NCI-H2196 (cell line): Measurements from ENCODE around the gene CAMTA1.
"Not testable (repeated sequence)": the region's sequence is repeated elsewhere in the genome, so short reads cannot be mapped to it uniquely, and the experiment has no call there.

Source experiments
- DNase-seq: peaks from one replicate; lab custom pipeline; 2025; ENCODE audit not compliant: unreplicated experiment; lab: John Stamatoyannopoulos, UW

The CAMTA1 gene

DNA sequence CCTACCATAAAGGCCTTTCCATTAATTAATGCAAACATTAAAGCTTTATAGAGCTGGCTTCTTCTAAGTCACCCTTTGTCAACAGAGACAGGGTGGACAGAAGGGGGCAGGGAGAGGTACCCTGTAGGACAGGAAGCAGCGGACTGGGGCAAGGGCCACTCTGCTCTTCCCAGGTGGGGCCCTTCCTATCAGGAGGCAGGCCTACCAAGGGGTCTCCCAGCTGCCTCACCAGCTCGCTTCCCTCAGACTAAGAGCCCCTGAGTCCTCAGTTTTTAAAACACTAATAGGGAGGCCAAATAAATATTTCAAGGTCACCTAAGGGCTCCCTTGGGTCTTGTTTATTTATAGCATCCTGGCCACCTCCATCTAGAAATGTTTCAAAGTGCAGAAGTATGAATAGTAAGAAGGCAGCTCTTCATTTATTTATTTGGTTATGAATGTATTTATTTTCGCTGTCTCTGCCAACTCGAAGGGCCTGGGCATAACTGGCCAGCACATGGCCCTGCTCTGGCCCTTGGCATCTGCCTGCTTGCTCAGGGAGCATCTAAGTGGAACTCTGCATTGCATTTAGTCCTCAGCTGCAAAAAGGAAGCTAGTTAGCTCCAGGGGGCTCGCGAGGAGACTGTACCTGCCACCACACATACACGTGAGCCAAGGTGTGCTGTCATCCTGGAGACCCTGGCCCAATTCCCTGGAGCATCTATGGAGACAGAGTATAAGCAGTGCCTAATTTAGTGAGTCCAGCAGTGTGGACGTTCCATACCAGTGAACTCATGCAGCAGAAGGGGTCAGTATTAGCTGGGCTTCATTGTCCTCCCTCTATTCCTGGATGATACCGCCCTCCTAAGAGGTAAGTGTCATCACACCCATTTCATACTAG lies 590.8 kb downstream of the CAMTA1 start:
- DNase-seq = no peak

DNA sequence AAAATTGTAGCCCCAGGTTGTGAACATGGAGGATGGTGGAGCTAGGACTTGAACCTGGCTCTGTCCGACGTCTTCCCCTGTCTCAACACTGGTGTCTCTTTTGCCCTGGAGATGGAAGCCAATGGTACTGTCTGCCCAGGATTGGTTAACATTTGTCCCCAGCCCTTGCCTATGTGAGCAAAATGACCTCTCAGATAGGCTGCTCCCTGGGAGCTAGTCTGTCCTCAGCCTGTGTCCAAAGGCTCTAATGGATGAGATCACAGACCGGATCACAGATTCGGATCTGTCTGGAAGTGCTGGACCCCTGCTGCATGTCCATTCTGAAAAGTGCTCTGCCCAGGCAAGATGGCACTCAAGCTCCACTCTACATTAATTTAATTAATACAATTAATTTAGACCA lies 591.4 kb downstream of the CAMTA1 start:
- DNase-seq = no peak

DNA sequence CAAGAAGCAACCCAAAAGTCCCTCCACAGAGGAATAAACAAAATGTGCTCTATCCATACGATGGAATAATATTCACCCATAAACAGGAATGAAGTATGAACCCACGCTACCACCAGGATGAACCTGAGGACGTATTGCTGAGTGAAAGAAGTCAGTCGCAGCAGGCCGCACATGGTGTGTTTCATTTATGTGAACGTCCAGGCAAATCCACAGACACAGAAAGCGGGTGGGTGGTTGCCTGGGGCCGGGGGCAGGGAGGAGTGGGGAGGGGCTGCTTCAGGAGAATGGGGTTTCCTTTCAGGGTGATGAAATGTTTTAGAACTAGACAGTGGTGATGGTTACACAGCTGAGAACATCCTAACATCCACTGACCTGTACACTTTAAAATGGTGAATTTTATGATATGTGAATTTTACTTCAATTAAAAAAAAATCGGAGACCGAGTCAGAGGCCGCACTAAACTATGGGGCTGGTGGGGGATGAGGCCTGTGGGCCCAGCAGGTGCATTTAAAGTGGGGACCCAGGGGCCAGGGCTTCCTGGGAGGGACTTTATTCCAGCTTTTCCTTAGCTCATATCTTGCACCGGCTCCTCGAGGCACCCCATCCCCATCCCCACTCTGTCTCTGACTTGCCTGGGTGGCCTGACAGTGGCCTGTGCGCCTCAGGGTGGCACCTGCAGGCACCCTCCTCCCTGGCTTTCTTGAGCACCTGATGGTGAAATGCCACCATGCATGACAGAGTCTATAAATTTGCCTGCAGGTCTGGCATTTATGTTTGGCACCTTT lies 593.3 kb downstream of the CAMTA1 start:
- DNase-seq = no peak

DNA sequence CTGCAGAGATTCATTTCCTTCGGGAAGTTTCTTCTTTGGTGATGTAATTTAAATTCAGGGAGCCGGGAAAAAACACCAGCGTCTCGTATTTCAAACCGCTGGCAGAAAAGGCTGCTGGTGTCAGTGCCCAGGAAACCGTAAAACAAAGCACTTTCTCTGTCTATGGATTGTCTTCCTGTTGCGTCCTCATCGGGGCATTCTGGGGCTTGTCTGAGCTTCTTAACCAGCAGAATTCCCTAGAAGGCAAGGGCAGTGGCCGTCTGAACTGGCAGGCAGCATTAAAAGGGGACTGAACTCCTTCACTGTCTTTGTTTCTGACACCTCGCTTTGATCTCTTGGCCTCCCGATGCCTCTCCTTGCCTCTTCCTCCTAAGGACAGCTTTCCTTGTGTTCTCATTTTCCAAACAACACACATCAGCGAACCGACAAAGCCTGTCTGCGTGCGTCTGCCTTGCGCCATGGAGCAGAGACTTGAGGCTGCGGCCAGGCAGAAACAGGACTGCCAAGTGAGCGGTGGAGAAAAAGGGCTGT lies 594.3 kb downstream of the CAMTA1 start:
- peak; percentile 76 for DNase-seq

DNA sequence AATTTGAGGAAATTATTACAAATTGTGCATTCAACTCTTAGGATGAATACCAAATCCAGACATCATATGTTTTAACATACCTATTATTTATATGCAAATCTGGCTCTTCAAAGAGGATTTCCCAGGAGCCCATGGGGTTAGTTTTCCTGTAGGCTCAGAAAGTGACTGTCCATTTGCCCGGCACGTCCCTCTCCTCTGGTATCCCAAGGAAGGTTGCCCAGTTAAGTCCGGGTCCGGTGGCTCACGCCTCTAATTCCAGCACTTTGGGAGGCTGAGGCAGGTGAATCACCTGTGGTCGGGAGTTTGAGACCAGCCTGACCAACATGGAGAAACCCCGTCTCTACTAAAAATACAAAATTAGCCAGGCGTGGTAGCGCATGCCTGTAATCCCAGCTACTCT lies 594.8 kb downstream of the CAMTA1 start:
- not testable (repeated sequence) for DNase-seq

DNA sequence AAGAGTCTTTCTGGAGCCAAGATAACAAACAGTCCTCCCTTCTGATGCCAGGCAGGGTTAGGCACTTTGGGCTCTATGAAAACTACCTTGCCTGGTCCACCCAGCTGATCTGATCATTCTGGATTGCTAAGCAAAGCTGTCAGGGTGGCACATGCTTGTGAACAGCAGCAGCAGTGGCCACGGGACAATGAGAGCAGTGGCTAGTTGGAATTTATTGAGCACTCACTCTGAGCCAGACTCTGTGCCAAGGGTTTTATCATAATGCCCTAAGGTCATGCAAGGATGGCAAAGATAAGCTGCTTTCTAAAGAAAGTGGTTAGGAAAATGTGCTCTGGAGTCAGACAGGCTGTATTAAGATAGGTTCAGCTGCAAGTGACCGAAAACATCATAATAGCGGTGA lies 595.5 kb downstream of the CAMTA1 start:
- peak; percentile 64 for DNase-seq

DNA sequence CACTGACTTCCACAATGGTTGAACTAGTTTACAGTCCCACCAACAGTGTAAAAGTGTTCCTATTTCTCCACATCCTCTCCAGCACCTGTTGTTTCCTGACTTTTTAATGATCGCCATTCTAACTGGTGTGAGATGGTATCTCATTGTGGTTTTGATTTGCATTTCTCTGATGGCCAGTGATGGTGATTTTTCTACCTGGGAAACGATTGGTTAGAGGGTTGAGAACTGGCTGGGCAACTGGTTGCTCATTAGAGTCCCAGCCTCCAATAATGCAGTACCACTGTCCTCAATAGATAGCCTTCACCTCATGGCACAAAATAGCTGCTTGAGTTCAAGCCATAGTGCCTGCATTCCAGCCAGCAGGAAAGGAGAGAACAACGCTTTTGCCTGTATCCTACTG lies 596.5 kb downstream of the CAMTA1 start:
- DNase-seq = not testable (repeated sequence)

DNA sequence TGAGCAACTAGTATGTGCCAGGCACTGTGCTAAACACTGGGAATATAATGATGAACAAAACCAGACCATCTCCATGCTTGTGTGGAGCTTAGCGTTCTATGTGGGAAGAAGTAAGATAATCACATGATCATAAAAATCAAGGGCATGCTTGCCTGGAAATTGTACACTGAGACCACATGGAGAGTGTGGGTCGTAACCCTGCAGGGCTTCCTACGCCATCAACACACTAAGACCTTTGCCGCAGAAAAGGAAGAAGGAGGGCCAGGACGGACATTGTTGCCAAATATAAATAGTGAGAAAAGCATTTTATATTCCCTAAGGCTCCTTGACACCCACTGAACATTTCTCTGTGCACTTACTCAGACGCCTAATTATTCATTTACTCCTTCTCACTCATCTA lies 597.7 kb downstream of the CAMTA1 start:
- DNase-seq = no peak

DNA sequence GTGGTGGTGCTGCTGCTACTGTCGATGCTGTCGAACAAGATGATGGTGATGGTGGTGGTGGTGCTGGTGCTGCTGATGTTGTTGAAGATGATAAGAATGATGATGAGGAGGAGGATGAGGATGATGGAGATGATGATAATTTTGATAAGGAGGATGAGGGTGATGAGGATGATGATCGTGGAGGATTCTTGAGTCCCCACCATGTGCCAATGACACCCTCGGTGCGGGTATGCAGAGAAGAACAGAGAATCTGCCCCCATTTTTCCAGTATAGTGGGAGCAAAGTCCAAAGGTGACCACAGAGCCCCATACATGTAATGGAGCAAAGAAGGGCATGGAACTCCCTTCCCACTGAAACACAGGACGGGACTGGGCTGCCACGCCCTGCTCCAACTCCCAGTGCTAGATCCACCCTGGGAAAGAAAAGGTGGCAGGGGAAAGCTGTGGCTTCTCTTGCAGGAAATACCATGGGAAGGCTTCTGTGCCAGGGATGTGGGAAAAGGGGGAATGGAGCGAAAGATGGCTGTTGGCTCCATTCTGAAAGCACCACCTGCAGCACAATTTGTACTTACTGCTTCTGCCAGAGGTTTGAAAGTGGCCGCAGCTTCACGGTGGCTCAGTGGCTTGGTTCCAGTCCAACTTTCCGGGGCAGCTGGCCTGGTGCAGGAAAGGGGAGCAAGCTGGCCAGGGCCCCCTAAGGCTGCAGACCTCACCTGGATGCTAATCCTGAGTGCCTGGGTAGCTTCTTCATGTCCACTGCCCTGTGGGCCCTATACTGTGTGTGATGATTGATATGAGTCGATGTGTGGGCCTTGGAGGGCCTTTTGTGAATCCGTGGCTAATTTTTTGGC lies 598.6 kb downstream of the CAMTA1 start:
- DNase-seq = no peak

DNA sequence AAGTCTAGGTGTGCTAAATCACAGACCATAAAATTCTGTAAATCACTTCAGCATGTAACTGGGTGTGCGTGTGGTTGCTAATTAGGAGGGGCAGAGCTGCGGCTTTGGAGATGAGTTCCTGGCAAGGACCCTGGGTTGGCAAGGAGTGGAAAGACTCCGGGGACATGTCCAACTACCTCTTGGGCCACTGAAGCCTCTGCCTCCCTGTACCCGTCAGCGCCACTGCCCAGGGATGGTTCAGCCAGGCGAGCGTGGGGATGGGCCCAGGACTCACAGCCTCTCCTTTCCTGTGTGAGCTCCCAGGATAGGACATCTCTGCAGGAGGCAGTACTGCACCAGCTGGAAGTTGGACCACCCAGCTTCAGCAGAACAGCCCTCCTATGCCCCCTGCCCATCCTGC lies 599.4 kb downstream of the CAMTA1 start:
- DNase-seq = no peak

DNA sequence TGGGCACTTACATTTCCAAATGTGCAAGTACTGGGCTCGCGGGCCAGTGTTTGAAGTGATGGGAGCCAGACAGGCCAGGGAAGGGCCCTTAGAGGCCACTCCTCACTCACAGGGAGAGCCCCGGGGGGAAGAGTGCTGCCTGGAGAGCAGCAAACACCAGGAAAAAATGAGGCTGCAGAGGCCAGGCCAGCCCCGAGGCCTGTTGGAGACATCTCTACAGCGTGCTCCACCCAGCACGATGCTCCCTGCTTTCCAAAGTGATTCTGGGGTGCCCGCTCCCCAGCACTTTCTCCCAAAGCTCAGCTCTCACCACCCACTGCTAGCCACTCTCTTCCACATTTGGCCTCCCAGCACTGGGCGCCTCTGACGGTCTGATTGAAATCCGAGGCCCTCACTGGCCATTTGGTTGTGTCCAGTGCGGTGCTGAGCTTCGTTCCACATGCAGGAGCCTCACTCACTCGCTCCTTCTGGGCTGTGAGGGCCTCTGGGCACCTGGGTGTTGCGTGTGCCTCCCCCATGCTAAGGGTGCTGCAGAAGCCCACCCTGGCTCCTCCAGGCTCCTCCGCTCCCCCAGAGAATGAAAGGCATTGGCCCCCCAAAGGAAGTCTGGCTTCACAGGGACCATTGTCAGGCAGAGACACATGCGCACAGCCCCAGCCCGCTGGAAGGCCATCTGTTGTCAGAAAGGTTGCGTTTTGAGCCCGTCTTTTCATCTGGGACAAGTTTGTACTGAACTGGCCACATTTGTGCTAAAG lies 600.4 kb downstream of the CAMTA1 start:
- no peak for DNase-seq

DNA sequence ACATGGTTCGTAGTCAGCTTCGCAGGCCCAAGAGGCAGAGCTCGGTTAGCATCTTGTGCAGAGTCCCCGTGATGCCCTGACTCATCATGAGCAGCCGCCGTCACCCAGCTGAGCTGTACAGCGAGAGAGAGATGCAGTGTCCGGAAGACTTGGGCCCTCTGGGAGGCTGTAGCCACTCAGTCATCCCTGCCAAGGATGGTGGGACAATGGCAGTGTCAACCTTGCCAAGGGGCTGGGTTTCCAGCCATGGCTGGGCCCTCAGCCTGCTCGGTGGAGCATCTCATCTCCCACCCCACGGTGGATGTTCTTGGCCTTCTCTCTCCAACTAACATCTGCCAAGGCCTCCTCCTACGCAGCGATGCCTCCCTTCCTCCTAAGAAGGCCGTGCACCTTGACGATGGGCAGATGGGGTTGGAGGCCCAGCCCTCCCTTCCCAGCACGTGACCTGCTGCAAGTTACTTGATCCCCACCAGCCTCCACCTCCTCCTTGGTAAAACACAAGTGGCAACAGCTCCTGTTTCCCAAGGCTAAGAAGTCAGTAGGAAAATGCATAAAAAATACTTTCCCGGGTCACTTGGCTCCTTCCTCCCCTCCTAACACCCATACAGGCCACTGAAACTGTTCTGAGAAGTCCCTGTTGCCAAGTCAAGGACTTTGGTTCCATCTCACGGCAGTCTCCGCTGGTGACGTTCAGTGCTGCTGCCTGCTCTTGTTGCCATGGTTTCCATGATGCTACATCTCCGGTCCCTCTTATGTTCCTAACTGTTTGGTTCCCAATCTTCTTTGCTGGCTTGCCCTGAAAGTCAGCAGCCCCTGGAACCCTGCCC lies 601.2 kb downstream of the CAMTA1 start:
- DNase-seq = no peak

DNA sequence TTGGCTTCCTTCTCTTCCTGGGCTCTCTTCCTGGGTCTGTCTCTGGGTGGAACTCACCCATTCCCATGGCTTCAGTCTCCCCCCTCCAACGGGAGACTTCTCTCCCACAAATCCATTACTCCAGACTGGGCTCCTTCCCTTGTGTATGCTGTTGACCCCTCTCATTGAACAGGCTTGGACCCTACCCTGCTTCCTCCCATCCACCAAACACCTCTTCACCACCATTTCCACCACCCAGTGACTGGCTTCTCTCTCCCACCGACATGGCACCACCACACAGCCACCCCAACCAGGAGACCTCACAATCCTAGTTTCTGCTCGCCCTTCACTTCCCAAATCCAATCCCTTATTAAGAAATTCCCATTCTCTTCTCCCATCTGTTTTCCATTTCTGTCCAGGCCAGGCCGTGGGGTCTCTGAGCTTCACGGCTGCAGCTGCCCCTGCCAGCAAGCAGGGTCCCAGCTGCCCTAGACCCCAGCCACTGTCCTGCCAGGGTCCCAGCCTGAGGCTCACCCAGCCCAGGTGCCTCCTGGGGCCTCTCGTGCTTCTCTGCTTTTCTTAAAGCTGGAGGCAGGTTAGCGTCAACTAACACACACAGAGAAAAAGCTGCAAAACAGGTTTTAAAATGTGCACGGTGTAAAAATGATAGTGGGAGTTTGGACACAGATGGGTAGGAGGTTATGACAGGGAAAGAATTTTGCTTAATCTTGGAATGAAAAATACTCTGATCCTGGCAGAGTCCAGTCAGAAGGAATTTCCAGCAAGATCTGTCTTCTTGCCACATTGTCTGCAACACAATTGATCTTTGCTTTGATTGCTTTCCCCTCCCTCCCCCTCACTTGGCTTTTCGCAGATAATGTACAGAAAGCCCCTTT lies 602.0 kb downstream of the CAMTA1 start:
- DNase-seq = peak; percentile 20

DNA sequence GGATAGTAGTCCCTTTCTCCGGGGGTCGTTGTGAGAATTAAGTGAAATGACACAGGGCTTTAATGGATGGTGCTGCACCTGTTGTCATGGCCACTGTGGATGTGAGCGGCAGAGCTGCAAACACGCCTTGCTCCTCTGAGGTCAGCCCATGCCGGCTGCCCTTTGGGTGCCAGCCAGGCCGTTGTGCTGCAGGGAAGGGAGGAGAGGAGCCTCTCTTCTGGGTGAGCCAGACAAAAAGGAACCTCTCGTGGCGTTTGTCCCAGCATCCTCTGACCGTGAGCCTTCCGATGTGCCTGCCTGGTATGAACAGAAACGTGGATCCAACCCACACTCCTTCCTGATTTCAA lies 602.9 kb downstream of the CAMTA1 start:
- DNase-seq = peak; percentile 43

DNA sequence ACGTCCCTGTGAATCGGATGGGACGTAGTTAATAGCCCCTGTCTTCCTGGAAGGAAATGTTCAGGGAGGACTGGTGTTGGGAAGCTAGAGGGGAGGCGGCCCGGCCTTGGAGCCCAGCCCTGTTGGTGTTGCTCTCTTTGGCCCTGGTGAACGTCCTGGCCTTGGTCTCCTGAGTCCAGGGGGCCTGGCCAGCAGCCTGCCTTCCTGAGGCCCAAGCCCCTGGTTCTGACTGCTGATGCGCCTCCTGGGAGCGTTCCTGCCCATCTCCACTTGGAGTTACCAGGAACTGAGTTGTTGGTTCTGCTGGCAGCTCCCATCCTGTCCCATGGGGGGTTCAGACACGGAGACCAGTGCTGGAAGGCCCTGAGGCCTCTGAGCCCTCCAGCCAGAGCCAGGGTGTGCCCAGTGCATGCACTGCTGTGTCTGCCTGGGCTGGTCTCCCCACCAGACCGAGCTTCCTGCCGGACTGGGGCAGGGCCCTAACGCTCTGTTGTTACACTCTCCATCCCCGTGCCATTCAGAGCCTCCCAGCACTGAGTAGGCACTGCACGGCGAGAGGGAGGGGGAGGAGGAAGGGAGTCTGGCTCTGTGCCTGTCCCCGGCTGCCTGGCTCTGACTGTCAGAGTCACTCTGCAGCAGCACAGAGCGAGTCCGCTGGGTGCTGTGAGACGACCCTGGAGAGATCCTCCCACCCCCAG lies 603.4 kb downstream of the CAMTA1 start:
- no peak for DNase-seq

DNA sequence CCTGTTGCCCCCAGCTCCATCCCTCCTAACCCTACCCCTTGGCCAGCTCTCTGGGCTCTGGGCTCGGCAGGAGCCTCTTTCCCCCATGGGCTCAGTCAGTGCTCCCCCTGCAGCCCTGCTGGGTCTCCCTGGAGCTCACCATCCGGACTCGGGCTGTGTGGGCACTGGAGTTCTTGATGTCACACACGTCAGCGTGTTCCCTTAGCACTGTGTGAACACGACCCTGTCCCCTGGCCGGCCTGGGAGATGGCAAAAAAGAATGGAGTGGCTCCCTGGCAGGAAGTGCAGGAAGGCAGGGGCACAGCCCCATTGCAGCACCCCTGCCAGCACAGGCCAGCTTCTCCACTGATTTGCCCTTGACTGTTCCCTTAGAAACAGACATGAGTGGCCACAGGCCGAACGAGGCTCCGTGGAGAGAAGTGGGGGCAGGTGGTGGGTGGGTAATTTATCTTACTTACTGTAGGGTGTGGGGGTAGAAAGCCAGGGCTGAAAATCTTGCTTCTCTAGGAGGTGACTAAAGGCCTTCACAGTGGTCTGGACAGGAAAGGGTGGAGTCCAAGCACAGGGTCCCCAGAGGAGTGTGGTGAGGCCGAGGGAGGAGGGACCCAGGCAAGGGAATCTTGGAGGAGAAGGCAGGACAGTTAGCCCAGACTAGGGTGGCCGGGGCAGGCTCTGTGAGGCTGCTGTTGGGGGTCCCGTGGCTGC lies 604.1 kb downstream of the CAMTA1 start:
- no peak for DNase-seq

DNA sequence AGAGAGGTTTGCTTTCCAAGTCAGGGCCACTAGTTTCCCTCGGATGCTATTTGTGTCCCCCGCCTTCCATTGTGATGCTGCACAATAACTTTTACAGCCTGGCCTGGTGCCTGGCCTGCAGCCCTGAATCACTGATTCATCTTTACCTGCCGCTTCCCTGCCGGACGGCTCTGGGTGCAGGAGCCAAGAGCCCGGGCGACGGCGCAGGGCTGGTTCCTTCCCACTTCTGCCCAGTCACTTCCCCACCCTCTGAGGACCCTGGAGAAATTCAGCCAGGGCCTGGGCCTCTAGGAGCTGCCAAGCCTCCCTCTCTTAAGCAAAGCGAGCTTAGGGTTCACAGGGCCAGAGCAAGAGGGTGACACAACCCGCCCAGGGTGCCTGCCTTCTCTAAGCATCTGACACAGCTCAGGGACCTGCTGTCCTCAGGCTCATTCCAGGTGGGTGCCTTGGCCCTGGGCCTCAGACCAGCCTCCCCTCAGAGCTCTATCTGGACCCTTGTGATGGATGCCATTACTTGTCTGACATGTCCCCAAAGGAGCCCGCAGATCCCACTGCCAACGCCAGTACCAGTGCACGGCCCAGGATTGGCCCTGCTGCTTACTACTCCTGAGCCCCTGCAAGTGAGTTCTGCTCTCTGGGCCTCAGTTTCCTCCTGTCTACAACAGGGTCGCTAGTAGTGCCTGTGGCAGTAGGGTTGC lies 604.8 kb downstream of the CAMTA1 start:
- DNase-seq = no peak
